H1 (cell line): ENCODE results near the gene STEAP1B. TPM values are rescaled to one million over a fixed set of nuclear protein-coding genes. Genes with fewer than 3 reads are reported as not detected.

Experiments used
- CTCF ChIA-PET: fragments of 300-600 bp; sonication (Branson Sonifier 250); formaldehyde crosslinking; loops from one replicate; lab custom pipeline; 2021; ENCODE audit not compliant: partially characterized antibody; lab: Charles Lee
- POLR2A ChIA-PET: fragments of 300-600 bp; sonication (Branson Sonifier 250); formaldehyde crosslinking; loops from one replicate; lab custom pipeline; 2021; ENCODE audit warnings: inconsistent platforms; ENCODE audit not compliant: partially characterized antibody; lab: Charles Lee
- DNase-seq, 2 experiments: peaks; one replicate each; pipeline versions ENCODE4 v3.0.0 to v3.0.0-alpha.2; 2010 to 2022; ENCODE audit warnings: low spot score in 2 of 2, low read depth in 1 of 2, mixed read lengths in 1 of 2
- FAIRE-seq: peaks from 2 replicates; lab custom pipeline; 2011; peaks lifted over from hg19 to GRCh38; lab: Jason Lieb, UNC
- H2AFZ ChIP-seq: 2 replicates; pipeline ENCODE4 v1.8.1; 2012; ENCODE audit warnings: low read length, inconsistent platforms
- H2AK5ac ChIP-seq: 2 replicates; pipeline ENCODE4 v1.6.1; 2013; ENCODE audit warnings: low read depth, low read length
- H2BK120ac ChIP-seq: replicated peaks from 2 replicates; pipeline ENCODE3; 2013; ENCODE audit warnings: low read depth, low read length, inconsistent platforms
- H2BK12ac ChIP-seq: 2 replicates; pipeline ENCODE4 v1.6.1; 2013; ENCODE audit warnings: low read depth, low read length
- H2BK15ac ChIP-seq: 2 replicates; pipeline ENCODE4 v1.6.1; 2013; ENCODE audit warnings: low read length
- H2BK20ac ChIP-seq: 2 replicates; pipeline ENCODE4 v1.6.1; 2013; ENCODE audit warnings: low read length
- H2BK5ac ChIP-seq: 2 replicates; pipeline ENCODE4 v1.6.1; 2013; ENCODE audit warnings: low read depth, low read length
- H3K14ac ChIP-seq: 2 replicates; pipeline ENCODE4 v1.6.1; 2013; ENCODE audit warnings: inconsistent platforms; ENCODE audit not compliant: insufficient read length
- H3K18ac ChIP-seq: 2 replicates; pipeline ENCODE4 v1.6.1; 2013; ENCODE audit warnings: low read length; ENCODE audit errors: extremely low read depth
- H3K23ac ChIP-seq: 2 replicates; pipeline ENCODE4 v1.6.1; 2013; ENCODE audit warnings: inconsistent platforms; ENCODE audit not compliant: insufficient read length
- H3K23me2 ChIP-seq: 2 replicates; pipeline ENCODE4 v1.6.1; 2013; ENCODE audit warnings: low read depth, low read length
- H3K27ac ChIP-seq: 2 replicates; pipeline ENCODE4 v1.6.1; 2011; ENCODE audit warnings: low read depth, low read length, inconsistent platforms
- H3K27me3 ChIP-seq, 4 experiments: replicated peaks in 1 of 4; 1 replicate in 1 of 4; 2 replicates in 3 of 4; pipeline versions ENCODE4 v1.6.1 to v1.8.1; 2011 to 2013; ENCODE audit warnings: low read length in 3 of 4, mild to moderate bottlenecking in 3 of 4, inconsistent platforms in 2 of 4, mixed read lengths in 2 of 4, moderate library complexity in 1 of 4; ENCODE audit not compliant: control insufficient read depth in 3 of 4, insufficient read depth in 3 of 4; ENCODE audit errors: extremely low read depth in 1 of 4
- H3K36me3 ChIP-seq, 4 experiments: 2 replicates each; pipeline versions ENCODE4 v1.6.1 to v1.8.1; 2011 to 2013; ENCODE audit warnings: mild to moderate bottlenecking in 4 of 4, low read length in 3 of 4, moderate library complexity in 2 of 4, control low read depth in 1 of 4, inconsistent platforms in 1 of 4; ENCODE audit not compliant: insufficient read depth in 4 of 4, control insufficient read depth in 2 of 4
- H3K4ac ChIP-seq: replicated peaks from 2 replicates; pipeline ENCODE3; 2013; ENCODE audit warnings: low read length, low read depth, mixed read lengths, inconsistent platforms; ENCODE audit not compliant: insufficient read length
- H3K4me1 ChIP-seq, 4 experiments: replicated peaks in 1 of 4; 1 replicate in 1 of 4; 2 replicates in 3 of 4; pipeline versions ENCODE4 v1.6.1 to v1.8.1; 2011 to 2013; ENCODE audit warnings: low read length in 3 of 4, inconsistent platforms in 2 of 4, mixed read lengths in 1 of 4; ENCODE audit not compliant: insufficient read depth in 4 of 4, control insufficient read depth in 3 of 4
- H3K4me2 ChIP-seq, 2 experiments: 2 replicates each; pipeline versions ENCODE4 v1.6.1 to v1.8.1; 2011 to 2013; ENCODE audit warnings: low read depth in 2 of 2, low read length in 2 of 2, control low read depth in 1 of 2, inconsistent platforms in 1 of 2, mild to moderate bottlenecking in 1 of 2; ENCODE audit not compliant: insufficient read depth in 1 of 2
- H3K4me3 ChIP-seq, 4 experiments: fragments of 200-600, 300-600 bp in 1 of 4; sonication (generic), shearing (Covaris generic), sonication (Bioruptor Twin) in 1 of 4; 2 replicates each; pipeline versions ENCODE4 v1.5.1 to v1.8.1; 2011 to 2016; ENCODE audit warnings: low read length in 4 of 4, low read depth in 3 of 4, control low read depth in 2 of 4, inconsistent platforms in 2 of 4, mild to moderate bottlenecking in 2 of 4, mixed read lengths in 1 of 4, moderate library complexity in 1 of 4; ENCODE audit not compliant: insufficient read depth in 2 of 4; ENCODE audit errors: extremely low read depth in 1 of 4
- H3K56ac ChIP-seq: replicated peaks from 2 replicates; pipeline ENCODE3; 2013; ENCODE audit warnings: low read depth, mild to moderate bottlenecking, mixed read lengths, low read length, inconsistent platforms; ENCODE audit not compliant: insufficient read length
- H3K79me1 ChIP-seq: 2 replicates; pipeline ENCODE4 v1.6.1; 2013; ENCODE audit warnings: low read depth, low read length, control low read depth
- H3K79me2 ChIP-seq, 2 experiments: 2 replicates each; pipeline versions ENCODE4 v1.6.1 to v1.8.1; 2012 to 2013; ENCODE audit warnings: low read length in 2 of 2, mild to moderate bottlenecking in 2 of 2, inconsistent platforms in 1 of 2; ENCODE audit not compliant: insufficient read depth in 2 of 2, control insufficient read depth in 1 of 2
- H3K9ac ChIP-seq, 4 experiments: replicated peaks in 1 of 4; 1 replicate in 1 of 4; 2 replicates in 3 of 4; pipeline versions ENCODE4 v1.6.1 to v1.8.1; 2011 to 2013; ENCODE audit warnings: low read depth in 3 of 4, low read length in 3 of 4, control low read depth in 2 of 4, mild to moderate bottlenecking in 2 of 4, moderate library complexity in 2 of 4, inconsistent platforms in 1 of 4; ENCODE audit errors: extremely low read depth in 1 of 4
- H3K9me3 ChIP-seq, 2 experiments: 2 replicates each; pipeline versions ENCODE4 v1.6.1 to v1.8.1; 2012 to 2013; ENCODE audit warnings: mild to moderate bottlenecking in 2 of 2, moderate library complexity in 2 of 2, control low read depth in 1 of 2, inconsistent platforms in 1 of 2, low read depth in 1 of 2, low read length in 1 of 2, mixed read lengths in 1 of 2; ENCODE audit not compliant: insufficient read depth in 2 of 2
- H4K20me1 ChIP-seq, 2 experiments: replicated peaks in 1 of 2; 2 replicates each; pipeline versions ENCODE3 to v1.8.1; 2011 to 2013; ENCODE audit warnings: inconsistent platforms in 2 of 2, low read length in 2 of 2, mild to moderate bottlenecking in 1 of 2; ENCODE audit not compliant: insufficient read depth in 2 of 2, control insufficient read depth in 1 of 2
- H4K5ac ChIP-seq: 2 replicates; pipeline ENCODE4 v1.6.1; 2013; ENCODE audit warnings: low read length, low read depth, mixed read lengths, inconsistent platforms; ENCODE audit not compliant: insufficient read length
- H4K8ac ChIP-seq: 2 replicates; pipeline ENCODE4 v1.8.0; 2013; ENCODE audit warnings: mild to moderate bottlenecking, moderate library complexity, low read length, inconsistent platforms; ENCODE audit not compliant: insufficient read depth; ENCODE audit errors: extremely low read depth
- H4K91ac ChIP-seq: replicated peaks from 2 replicates; pipeline ENCODE3; 2013; ENCODE audit warnings: low read length, mixed read lengths, inconsistent platforms; ENCODE audit not compliant: insufficient read length
- CBX5 ChIP-seq: fragments of 300-800, 300-1000 bp; sonication (generic); IDR thresholded peaks from 2 replicates; pipeline ENCODE4 v1.7.1; 2016; ENCODE audit warnings: antibody characterized with exemption, low read length, low read depth
- WGBS, 2 experiments: shearing (Covaris generic) in 1 of 2; methylation state at CpG; one replicate each; pipeline versions ENCODE4 v1.1.6 to v1.1.7; 2013 to 2015; ENCODE audit warnings: low lambda C conversion rate in 2 of 2, mixed read lengths in 2 of 2, inconsistent platforms in 1 of 2, low coverage in 1 of 2, missing lambda C conversion rate in 1 of 2; ENCODE audit not compliant: insufficient replicate concordance in 2 of 2, insufficient coverage in 1 of 2, insufficient read length in 1 of 2; ENCODE audit errors: extremely low coverage in 1 of 2, missing lambda C conversion rate in 1 of 2; 5-methylcytosine and 5-hydroxymethylcytosine counted together
- polyA plus RNA-seq, 7 experiments: library from polyadenylated mRNA; depleted of rRNA in 3 of 7; stranded (reverse) in 5 of 7; unstranded in 2 of 7; fragments of >200 nt in 5 of 7; fragments of 200-250 nt in 2 of 7; gene quantifications; 1 replicate in 5 of 7; 2 replicates in 1 of 7; 4 replicates in 1 of 7; pipeline versions ENCODE4 v1.2.1 to v1.2.3, GENCODE V29; 2011 to 2013; ENCODE audit warnings: missing spikeins in 2 of 7, mixed read lengths in 2 of 7
- total RNA-seq: library from RNA; stranded (reverse); fragmentation: NEBNext Ultra II Directional; extraction: Animal tissue kit (Norgen Biotek cat#: 25700); gene quantifications from 2 replicates; pipeline ENCODE4 v1.2.1, GENCODE V29; 2021

Gene STEAP1B
- total and polyA plus RNA-seq, 2 of the 8 experiments (the other 6 are each of a cell fraction or from before 2014, with no cell fraction given), result 5.4 to 8.7 TPM

DNA sequence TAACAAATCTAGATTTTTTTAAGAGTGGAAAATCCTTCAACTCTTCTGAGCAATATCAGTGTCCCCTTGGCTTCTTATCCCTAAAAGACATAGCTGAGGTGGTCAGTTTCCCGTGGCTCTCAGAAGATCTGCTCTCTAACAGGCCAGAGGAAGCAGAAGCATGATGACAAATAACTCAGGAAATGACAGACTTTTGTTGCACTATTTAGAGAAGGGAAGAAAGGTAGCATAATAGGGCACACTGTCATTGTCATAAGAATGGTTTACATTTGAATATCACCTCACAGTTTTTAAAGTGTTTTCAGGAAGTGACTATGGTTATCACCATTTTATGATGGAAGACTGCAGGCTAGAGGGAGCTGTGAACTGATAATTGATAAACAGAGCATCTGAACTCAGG, 109.5 kb downstream of the STEAP1B start:
- FAIRE-seq, result no peak
- CTCF ChIA-PET, result interaction anchor here (1.7 kb wide), 1 partner anchor 10 kb away, joined by 9 read pairs; no protein-coding TSS in a partner anchor
- POLR2A ChIA-PET, result no interaction called here

More for the DNA sequence above, 109.5 kb downstream of the STEAP1B start:
- H3K79me2 ChIP-seq, result no peaks in the 10 kb centered on the region
- H2BK12ac ChIP-seq, result no peak overlapping the region
- H3K36me3 ChIP-seq, result no peaks in the 10 kb centered on the region
- H2AFZ ChIP-seq, result no peak overlapping the region
- no peak for TF ChIP-seq CBX5
- H3K4ac ChIP-seq, result no peak overlapping the region
- H2BK120ac ChIP-seq, result no peak overlapping the region
- H4K20me1 ChIP-seq, result no peaks in the 10 kb centered on the region
- no peaks in the 10 kb centered on the region for H3K4me1 ChIP-seq
- H2BK5ac ChIP-seq, result no peak overlapping the region
- no peak overlapping the region for H3K56ac ChIP-seq
- no peak overlapping the region for H4K8ac ChIP-seq
- no peaks in the 10 kb centered on the region for H3K23me2 ChIP-seq
- H3K4me2 ChIP-seq, result no peak overlapping the region
- H2BK20ac ChIP-seq, result no peak overlapping the region
- H3K18ac ChIP-seq, result no peak overlapping the region
- no peak overlapping the region for H3K27ac ChIP-seq
- H4K91ac ChIP-seq, result no peak overlapping the region
- H2BK15ac ChIP-seq, result no peak overlapping the region
- H3K23ac ChIP-seq, result no peak overlapping the region
- no peak overlapping the region for H3K9ac ChIP-seq
- no peaks in the 10 kb centered on the region for H3K79me1 ChIP-seq
- DNase-seq, result no peak
- H3K4me3 ChIP-seq, result no peak overlapping the region
- H2AK5ac ChIP-seq, result no peak overlapping the region
- no peaks in the 10 kb centered on the region for H3K27me3 ChIP-seq
- 82% methylated on average over 1 of the region's 1 CpG; no CpG with 5 or more reads in 1 of the 2 experiments for WGBS, 2 experiments
- H4K5ac ChIP-seq, result no peak overlapping the region
- H3K14ac ChIP-seq, result no peak overlapping the region
- H3K9me3 ChIP-seq, result no peaks in the 10 kb centered on the region
